K562 (cell line): ENCODE data around the gene NUBPL. TPM values are rescaled to one million over a fixed set of nuclear protein-coding genes. Genes with fewer than 3 reads are reported as not detected.

ENCODE experiments used
- ATAC-seq: fragments of 200-7000 bp; cut with Tn5 transposase; 3 replicates; pipeline ENCODE4 v1.9.1; 2020; ENCODE audit warnings: moderate library complexity
- BruUV-seq: library from RNA; stranded (reverse); fragments of 400-500 nt; replicated peaks from 2 replicates; lab custom pipeline; 2021; lab: Mats Ljungman, UMichigan
- CTCF ChIA-PET: fragments of 300-600 bp; formaldehyde crosslinking; extraction: SDS; loops from one replicate; lab custom pipeline; 2021; ENCODE audit warnings: low intra/inter-chr PET ratio; lab: Yijun Ruan, JAX
- POLR2A ChIA-PET: fragments of 300-600, 350-650 bp; sonication (Branson Sonifier 250); formaldehyde crosslinking; extraction: SDS; loops from one replicate; lab custom pipeline; 2021; ENCODE audit warnings: antibody characterized with exemption, inconsistent platforms; lab: Yijun Ruan, JAX
- DNase-seq, 4 experiments: peaks; one replicate each; pipeline versions ENCODE4 v3.0.0 to v3.0.0-alpha.2; 2011 to 2018; ENCODE audit warnings: low spot score in 3 of 4, mixed read lengths in 3 of 4; ENCODE audit errors: extremely low read depth in 1 of 4
- FAIRE-seq: peaks from 2 replicates; lab custom pipeline; 2011; peaks lifted over from hg19 to GRCh38; lab: Jason Lieb, UNC
- H2AFZ ChIP-seq: 2 replicates; pipeline ENCODE4 v1.6.0; 2011; ENCODE audit warnings: low read depth, low read length, control low read depth, inconsistent platforms
- H3K27ac ChIP-seq: fragments of 200-600 bp; 3 replicates; pipeline ENCODE4 v1.8.0; 2011; ENCODE audit warnings: low read depth, mild to moderate bottlenecking, control low read depth, inconsistent platforms, low read length, moderate library complexity, mixed read lengths; ENCODE audit errors: extremely low read depth
- H3K27me3 ChIP-seq, 2 experiments: fragments of 300-600 bp in 1 of 2; 2 replicates in 1 of 2; 3 replicates in 1 of 2; pipeline versions ENCODE4 v1.6.0 to v1.8.0; 2011; ENCODE audit warnings: inconsistent platforms in 2 of 2, low read length in 2 of 2, mild to moderate bottlenecking in 1 of 2, mixed read lengths in 1 of 2, moderate library complexity in 1 of 2; ENCODE audit not compliant: control insufficient read depth in 2 of 2, insufficient read depth in 2 of 2
- H3K36me3 ChIP-seq: fragments of 300-600 bp; 3 replicates; pipeline ENCODE4 v1.8.0; 2011; ENCODE audit warnings: mild to moderate bottlenecking, low read length, inconsistent platforms; ENCODE audit not compliant: control insufficient read depth, insufficient read depth
- H3K4me1 ChIP-seq, 2 experiments: fragments of 200-600 bp in 1 of 2; replicated peaks in 1 of 2; 2 replicates in 1 of 2; 3 replicates in 1 of 2; pipeline versions ENCODE4 v1.5.1 to v1.8.0; 2011; ENCODE audit warnings: inconsistent platforms in 2 of 2, low read length in 2 of 2, mild to moderate bottlenecking in 1 of 2, mixed read lengths in 1 of 2, moderate library complexity in 1 of 2; ENCODE audit not compliant: control insufficient read depth in 2 of 2, insufficient read depth in 2 of 2
- H3K4me2 ChIP-seq: 2 replicates; pipeline ENCODE4 v1.6.1; 2011; ENCODE audit warnings: low read length, control low read depth, inconsistent platforms, mixed read lengths; ENCODE audit not compliant: insufficient read depth
- H3K4me3 ChIP-seq: fragments of 200-600 bp; sonication (generic), shearing (Covaris generic); 2 replicates; pipeline ENCODE4 v1.5.1; 2016; ENCODE audit warnings: control low read depth, inconsistent platforms
- H3K79me2 ChIP-seq: fragments of 200-600 bp; 3 replicates; pipeline ENCODE4 v1.8.0; 2011; ENCODE audit warnings: low read length, inconsistent platforms; ENCODE audit not compliant: control insufficient read depth, insufficient read depth
- H3K9ac ChIP-seq, 2 experiments: 2 replicates each; pipeline versions ENCODE4 v1.6.0 to v1.6.1; 2011; ENCODE audit warnings: low read depth in 2 of 2, low read length in 2 of 2, control low read depth in 1 of 2, inconsistent platforms in 1 of 2, mild to moderate bottlenecking in 1 of 2, mixed read lengths in 1 of 2; ENCODE audit not compliant: insufficient read depth in 1 of 2
- H3K9me1 ChIP-seq: one replicate; pipeline ENCODE4 v1.6.0; 2011; ENCODE audit warnings: inconsistent platforms, mild to moderate bottlenecking, low read length, moderate library complexity; ENCODE audit not compliant: control insufficient read depth, insufficient read depth
- H3K9me3 ChIP-seq: replicated peaks from 2 replicates; pipeline ENCODE4 v1.5.1; 2011; ENCODE audit warnings: low read depth, low read length, inconsistent platforms; ENCODE audit not compliant: control insufficient read depth, insufficient read depth
- H4K20me1 ChIP-seq: replicated peaks from 2 replicates; pipeline ENCODE4 v1.6.1; 2011; ENCODE audit warnings: low read length, inconsistent platforms, mixed read lengths; ENCODE audit not compliant: control insufficient read depth, insufficient read depth
- FOXJ2 ChIP-seq: fragments of 200-800 bp; sonication (Bioruptor generic); IDR thresholded peaks from 2 replicates; pipeline ENCODE4 v1.6.1; 2016; ENCODE audit warnings: missing genetic modification characterization, missing compliant biosample characterization
- MLLT1 ChIP-seq, 2 experiments: fragments of 450-650 bp; IDR thresholded peaks; 2 replicates each; pipeline ENCODE4 v1.6.1; 2016
- WGBS: fragments of 100-300 bp; shearing (Covaris generic); methylation state at CpG from one replicate; pipeline ENCODE4 v1.1.6; 2016; ENCODE audit warnings: low coverage, mixed read lengths; ENCODE audit not compliant: insufficient coverage; ENCODE audit errors: missing lambda C conversion rate; 5-methylcytosine and 5-hydroxymethylcytosine counted together
- in situ Hi-C: fragments of 300-500 bp; cut with MboI; formaldehyde crosslinking; loops from 4 replicates; pipeline ENCODE4 v1.15.0; 2018; ENCODE audit warnings: inconsistent platforms, mixed read lengths
- intact Hi-C: fragments of 100-400 bp; cut with micrococcal nuclease; formaldehyde crosslinking; loops from 2 replicates; pipeline ENCODE4 v1.14.2; 2022
- polyA plus RNA-seq, 8 experiments: library from polyadenylated mRNA; depleted of rRNA in 4 of 8; stranded (reverse) in 5 of 8; unstranded in 3 of 8; fragments of >200 nt; fragmentation: Nextera tagmentation in 2 of 8; fragmentation: Illumina TruSeq in 1 of 8; extraction: Ambion mirVana in 2 of 8; extraction: Trizol in 1 of 8; gene quantifications; 2 replicates each; pipeline versions ENCODE4 v1.2.1 to v1.2.3, GENCODE V29; 2011 to 2014; ENCODE audit warnings: inconsistent platforms in 1 of 8, missing spikeins in 1 of 8
- total RNA-seq, 7 experiments: library from RNA; depleted of rRNA in 6 of 7; stranded (reverse); fragments of >200 nt in 6 of 7; fragmentation: Illumina TruSeq in 2 of 7; extraction: Trizol in 2 of 7; gene quantifications; 2 replicates each; pipeline versions ENCODE4 v1.2.1 to v1.2.3, GENCODE V29; 2011 to 2021; ENCODE audit warnings: low replicate concordance in 1 of 7
- TF ChIP-seq, protein P1 (sequence below): IDR thresholded peaks from 2 replicates; pipeline ENCODE4 v1.6.1; 2016; ENCODE audit warnings: missing genetic modification characterization, missing compliant biosample characterization

The NUBPL gene
- total and polyA plus RNA-seq, 9 of the 15 experiments (the other 6 are each of a cell fraction or from before 2014, with no cell fraction given): 3.2 to 8.7 (median 6.1) TPM

DNA sequence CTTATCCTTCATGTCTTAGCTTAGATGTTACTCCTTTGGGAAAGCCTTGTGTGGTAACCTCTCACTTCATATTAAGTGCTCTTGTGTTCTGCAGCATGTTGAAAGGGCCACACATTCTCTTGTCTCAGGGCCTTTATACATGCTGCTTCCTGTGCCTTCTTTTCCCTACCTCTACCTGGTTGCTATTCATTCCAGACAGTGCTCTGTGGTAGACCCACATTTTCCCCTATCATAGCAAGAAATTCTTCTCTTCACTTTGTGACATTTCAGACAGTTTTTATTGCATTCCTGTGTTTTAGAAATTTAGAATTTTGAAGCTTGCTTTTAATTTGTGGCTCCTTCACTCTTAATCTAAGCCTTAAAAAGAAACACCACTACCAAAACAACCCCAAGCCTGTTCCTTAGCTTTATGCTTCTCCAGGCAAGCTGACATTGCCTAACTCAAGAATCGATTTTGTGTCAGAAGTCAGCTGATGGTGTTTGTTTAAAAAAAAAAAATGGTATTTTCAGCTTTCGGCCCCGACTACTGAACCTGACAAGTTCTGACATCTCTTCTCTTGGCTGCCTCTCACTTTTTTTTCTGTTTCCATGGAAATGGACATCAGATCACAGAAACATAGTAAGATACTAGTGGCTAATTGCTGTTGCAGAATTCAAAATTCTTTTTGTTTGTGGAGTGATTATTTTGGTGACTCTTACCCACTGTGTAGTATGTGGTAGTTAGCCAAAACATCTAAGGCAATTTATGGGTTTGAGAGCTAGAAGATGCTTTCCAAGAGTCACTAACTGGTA, 156.3 kb downstream of the NUBPL start:
- TF ChIP-seq FOXJ2 (tag) (no peak), MLLT1 (IDR thresholded peaks at IDR 0.05) (no peak)
- TF ChIP-seq, protein P1, sequence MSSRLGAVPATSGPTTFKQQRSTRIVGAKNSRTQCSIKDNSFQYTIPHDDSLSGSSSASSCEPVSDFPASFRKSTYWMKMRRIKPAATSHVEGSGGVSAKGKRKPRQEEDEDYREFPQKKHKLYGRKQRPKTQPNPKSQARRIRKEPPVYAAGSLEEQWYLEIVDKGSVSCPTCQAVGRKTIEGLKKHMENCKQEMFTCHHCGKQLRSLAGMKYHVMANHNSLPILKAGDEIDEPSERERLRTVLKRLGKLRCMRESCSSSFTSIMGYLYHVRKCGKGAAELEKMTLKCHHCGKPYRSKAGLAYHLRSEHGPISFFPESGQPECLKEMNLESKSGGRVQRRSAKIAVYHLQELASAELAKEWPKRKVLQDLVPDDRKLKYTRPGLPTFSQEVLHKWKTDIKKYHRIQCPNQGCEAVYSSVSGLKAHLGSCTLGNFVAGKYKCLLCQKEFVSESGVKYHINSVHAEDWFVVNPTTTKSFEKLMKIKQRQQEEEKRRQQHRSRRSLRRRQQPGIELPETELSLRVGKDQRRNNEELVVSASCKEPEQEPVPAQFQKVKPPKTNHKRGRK (tag): no peak
- intact Hi-C loops: no loop called here
- H3K79me2 ChIP-seq: no peaks in the 10 kb centered on the region
- no peaks in the 10 kb centered on the region for H4K20me1 ChIP-seq
- H3K27ac ChIP-seq: no peak overlapping the region
- no peaks in the 10 kb centered on the region for H3K27me3 ChIP-seq
- no TSS peak for BruUV-seq
- no peaks in the 10 kb centered on the region for H3K4me1 ChIP-seq
- CTCF ChIA-PET: no interaction called here
- no peak overlapping the region for H2AFZ ChIP-seq
- FAIRE-seq: no peak
- H3K9me1 ChIP-seq: no peaks in the 10 kb centered on the region
- in situ Hi-C loops: no loop called here
- POLR2A ChIA-PET: no interaction called here
- DNase-seq: no peak
- WGBS: 16% methylated on average over 3 of the region's 3 CpGs
- H3K9me3 ChIP-seq: no peaks in the 10 kb centered on the region
- H3K4me3 ChIP-seq: no peak overlapping the region
- H3K9ac ChIP-seq: no peak overlapping the region
- H3K36me3 ChIP-seq: no peaks in the 10 kb centered on the region
- ATAC-seq: no peak
- no peak overlapping the region for H3K4me2 ChIP-seq
